HCT116 (cell line): ENCODE data around the gene GRIN2C.

ENCODE experiments used
- CEBPB ChIP-seq: IDR thresholded peaks from 2 replicates; pipeline ENCODE4 v1.6.1; 2012; ENCODE audit warnings: low read depth
- CTCF ChIP-seq, 3 experiments: fragments of 200-600 bp in 1 of 3; sonication (generic) in 1 of 3; IDR thresholded peaks in 2 of 3; conservative IDR thresholded peaks in 1 of 3; 2 replicates each; pipeline ENCODE4 v1.5.1; 2012 to 2017; ENCODE audit warnings: low read depth in 2 of 3, low read length in 2 of 3, antibody characterized with exemption in 1 of 3, borderline replicate concordance in 1 of 3, control low read depth in 1 of 3, mild to moderate bottlenecking in 1 of 3, mixed read lengths in 1 of 3, mixed run types in 1 of 3, moderate library complexity in 1 of 3; ENCODE audit not compliant: insufficient read depth in 1 of 3
- EZH2 ChIP-seq: fragments of 200-600 bp; sonication (generic); IDR thresholded peaks from 2 replicates; pipeline ENCODE4 v1.6.1; 2017; ENCODE audit warnings: antibody characterized with exemption, mixed run types
- EZH2phosphoT487 ChIP-seq: fragments of 200-600 bp; IDR thresholded peaks from 2 replicates; pipeline ENCODE4 v1.6.1; 2018; ENCODE audit warnings: antibody characterized with exemption, borderline replicate concordance
- POLR2A ChIP-seq: IDR thresholded peaks from 2 replicates; pipeline ENCODE4 v1.7.0; 2011; ENCODE audit warnings: borderline replicate concordance; ENCODE audit not compliant: insufficient read depth, insufficient read length; ENCODE audit errors: extremely low read depth
- POLR2AphosphoS5 ChIP-seq: IDR thresholded peaks from 2 replicates; pipeline ENCODE4 v1.6.1; 2011; ENCODE audit warnings: mild to moderate bottlenecking, low read depth, low read length, moderate library complexity
- REST ChIP-seq: IDR thresholded peaks from 2 replicates; pipeline ENCODE4 v1.6.1; 2012; ENCODE audit warnings: low read depth
- SRF ChIP-seq: IDR thresholded peaks from 2 replicates; pipeline ENCODE4 v1.6.1; 2012; ENCODE audit warnings: low read depth
- TCF7L2 ChIP-seq: IDR thresholded peaks from 2 replicates; pipeline ENCODE4 v1.7.0; 2011; ENCODE audit warnings: borderline replicate concordance, inconsistent platforms; ENCODE audit not compliant: insufficient read depth, insufficient read length; ENCODE audit errors: extremely low read depth
- ZBTB33 ChIP-seq: IDR thresholded peaks from 2 replicates; pipeline ENCODE4 v1.6.1; 2011; ENCODE audit warnings: mild to moderate bottlenecking, low read length, moderate library complexity; ENCODE audit not compliant: insufficient replicate concordance; ENCODE audit errors: extremely low read depth

- TF ChIP-seq CTCF (IDR thresholded peaks at IDR 0.05 in 2 of 3, conservative IDR thresholded peaks at IDR 0.05 in 1 of 3; ENCODE audit: borderline replicate concordance in 1 of 3, insufficient read depth in 1 of 3, low read depth in 2 of 3, low read length in 2 of 3) = no peak
- TF ChIP-seq SRF = no peak
- TF ChIP-seq TCF7L2 = no peak
- TF ChIP-seq POLR2AphosphoS5 = no peak
- no peak for TF ChIP-seq EZH2
- no peak for TF ChIP-seq REST
- TF ChIP-seq ZBTB33 = no peak
- no peak for TF ChIP-seq POLR2A
- TF ChIP-seq EZH2phosphoT487 = no peak
- no peak for TF ChIP-seq CEBPB
These were observed 3.6 kb downstream of the GRIN2C start for GRCh38 chr17:74856112-74856511.
